SIG-M5 treated with dmso at 0.1 percent for 504 hours (cell line): ENCODE measurements around the gene SHC3.

ENCODE experiments used
- DNase-seq: peaks from one replicate; lab custom pipeline; 2025; ENCODE audit not compliant: unreplicated experiment; lab: John Stamatoyannopoulos, UW

Gene SHC3

DNA sequence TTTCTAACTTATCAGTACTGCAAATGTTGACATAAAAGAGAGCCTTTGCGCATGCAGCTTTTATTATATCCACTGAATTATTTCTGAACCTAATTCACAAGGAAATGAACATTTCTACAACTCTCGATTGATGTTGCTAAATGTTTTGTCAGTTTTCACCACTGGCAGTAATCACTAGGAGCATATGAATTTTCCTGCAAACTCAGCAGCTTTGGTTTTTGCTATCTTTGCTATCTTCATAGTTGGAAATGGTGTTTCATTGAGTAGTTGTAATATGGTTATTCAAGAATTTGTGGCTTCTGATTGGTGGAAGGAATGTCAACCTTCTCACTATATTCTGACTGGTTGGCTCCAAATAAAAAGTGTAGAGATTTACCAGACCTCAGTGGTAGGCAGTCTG is 8.9 kb upstream of the SHC3 start:
- no peak for DNase-seq

- no peak for DNase-seq
Observed at GRCh38 chr9:89186960-89187359, 8.3 kb upstream of the SHC3 start.

DNA sequence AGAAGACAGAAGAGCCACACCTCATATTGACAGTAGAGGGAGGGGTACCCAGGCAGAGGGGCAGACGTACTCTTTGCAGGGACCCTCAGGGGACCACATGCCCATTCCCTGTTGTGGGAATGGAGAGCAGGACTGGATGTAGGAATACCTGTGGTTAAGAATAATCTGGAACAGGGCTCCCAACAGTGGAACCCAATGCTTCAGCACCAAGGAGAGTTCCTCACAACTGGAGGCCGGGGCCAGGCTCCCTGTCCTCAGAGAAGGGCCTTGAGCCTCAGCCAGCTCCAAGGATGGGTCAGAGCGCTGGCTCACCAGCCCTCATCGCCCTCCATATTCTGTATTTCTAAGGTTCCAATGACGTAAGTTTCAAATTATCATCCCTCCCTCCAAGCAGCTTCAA is 7.4 kb upstream of the SHC3 start:
- DNase-seq = no peak

- DNase-seq = no peak
Observed at GRCh38 chr9:89183146-89183545, 4.5 kb upstream of the SHC3 start.

- no peak for DNase-seq
Observed at GRCh38 chr9:89182369-89182768, 3.8 kb upstream of the SHC3 start.

DNA sequence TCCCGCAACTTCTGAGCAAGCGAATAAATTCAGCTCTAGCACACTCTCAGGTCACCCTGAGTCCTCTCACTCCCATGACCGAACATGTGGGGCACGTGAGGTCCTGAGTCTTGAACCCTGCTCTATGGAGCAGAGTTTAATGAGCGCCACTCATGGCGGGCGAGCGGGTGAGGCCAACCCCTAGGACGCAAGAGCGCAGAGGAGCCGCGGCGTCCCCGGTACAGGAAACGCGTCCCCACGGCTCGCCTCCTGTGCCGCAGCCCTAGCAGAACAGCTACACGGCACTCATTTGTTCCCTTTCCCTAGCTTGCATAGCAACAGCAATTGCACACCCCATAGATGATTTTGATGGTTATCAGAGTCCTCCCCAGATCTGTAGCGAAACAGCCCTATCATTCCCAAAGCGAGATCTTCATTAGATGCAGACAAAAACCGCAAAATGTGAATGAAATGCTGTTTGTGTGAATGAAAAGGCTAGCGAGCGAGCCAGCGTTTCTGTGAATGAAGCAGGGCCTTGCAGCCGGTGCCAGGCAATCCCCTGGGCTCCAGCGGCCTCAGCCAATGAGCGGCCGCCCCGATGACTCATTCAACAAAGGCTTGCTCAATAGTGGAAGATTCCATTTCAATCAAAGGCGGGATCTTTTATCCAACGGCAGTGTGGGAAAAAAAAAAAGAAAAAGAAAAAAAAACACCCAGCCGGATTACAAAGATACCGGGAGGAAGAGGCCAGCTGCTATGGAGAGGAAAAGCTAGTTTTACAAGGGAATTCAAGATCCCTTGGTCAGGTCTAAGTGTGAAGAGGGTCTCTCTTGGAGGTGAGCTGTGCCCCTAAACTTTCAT is 1.5 kb upstream of the SHC3 start:
- peak; percentile 78 for DNase-seq

- no peak for DNase-seq
Observed at GRCh38 chr9:89179540-89179894, 899 bp upstream of the SHC3 start.

- DNase-seq = no peak
Observed at GRCh38 chr9:89178830-89179539, 367 bp upstream of the SHC3 start.

DNA sequence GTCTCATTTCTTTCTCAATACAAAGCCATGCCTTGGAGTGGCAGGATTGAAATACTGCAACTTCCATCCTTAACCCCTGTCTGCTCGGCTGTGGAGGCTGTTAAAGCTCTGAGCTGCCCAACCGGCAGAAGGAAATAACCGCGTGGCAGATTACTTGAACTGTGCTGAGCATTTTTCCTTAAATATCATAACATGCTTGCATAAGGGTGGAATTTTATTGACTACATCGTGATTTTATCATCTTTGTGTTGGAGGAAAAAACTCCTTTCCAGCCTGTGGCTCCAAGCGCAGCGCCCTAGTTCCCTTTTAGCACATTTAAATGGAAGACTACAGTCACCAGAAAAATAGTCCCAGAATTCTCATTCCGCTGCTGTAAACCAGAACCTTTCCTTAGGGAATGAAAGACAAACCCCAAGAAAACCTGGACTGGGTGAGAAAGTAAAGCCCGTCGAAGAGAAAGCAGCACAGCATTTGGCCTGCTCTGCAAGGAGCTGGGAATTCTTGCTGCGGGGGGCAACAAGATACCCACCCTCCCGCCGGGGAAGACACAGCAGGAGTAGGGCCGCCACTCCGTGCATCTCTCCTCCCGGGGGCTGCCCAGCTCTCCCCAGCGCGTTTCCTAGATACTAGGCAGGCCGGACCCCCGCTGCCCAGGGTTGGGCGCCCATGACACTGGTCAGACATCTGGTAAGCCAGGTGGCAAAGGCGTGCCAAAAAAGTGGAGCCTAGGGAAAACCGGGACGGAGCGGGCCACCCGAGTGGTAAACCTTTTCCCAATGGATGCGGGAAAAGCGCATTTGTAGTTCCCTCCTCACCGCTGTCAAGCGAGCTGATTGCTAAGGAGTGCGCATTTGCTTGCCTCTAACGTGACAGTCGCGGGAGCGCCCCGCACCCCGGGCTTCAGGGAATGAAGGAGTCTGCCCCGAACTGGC is 1.3 kb downstream of the SHC3 start:
- no peak for DNase-seq

GRCh38 chr9:89175828-89176261 is 2.8 kb downstream of the SHC3 start:
- no peak for DNase-seq

DNA sequence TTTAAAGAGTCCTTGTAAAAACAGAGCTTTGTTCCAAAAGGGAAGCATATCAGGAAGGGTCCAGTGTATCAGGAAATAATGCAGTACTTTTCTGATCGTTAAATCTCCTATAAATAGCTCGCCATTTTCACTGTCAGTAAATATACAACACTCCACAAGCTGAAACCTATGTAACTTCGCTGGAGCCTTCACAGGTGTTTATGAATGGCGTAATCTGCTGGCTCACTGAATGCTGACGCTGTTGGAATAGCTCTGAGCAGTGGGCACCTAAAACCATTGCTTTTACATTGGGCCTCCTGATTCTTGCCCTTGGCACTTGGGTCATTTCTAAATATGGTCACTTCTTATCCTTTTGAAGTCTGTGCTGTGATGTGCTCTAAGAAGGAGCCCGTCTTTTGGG is 4.3 kb downstream of the SHC3 start:
- DNase-seq = no peak

DNA sequence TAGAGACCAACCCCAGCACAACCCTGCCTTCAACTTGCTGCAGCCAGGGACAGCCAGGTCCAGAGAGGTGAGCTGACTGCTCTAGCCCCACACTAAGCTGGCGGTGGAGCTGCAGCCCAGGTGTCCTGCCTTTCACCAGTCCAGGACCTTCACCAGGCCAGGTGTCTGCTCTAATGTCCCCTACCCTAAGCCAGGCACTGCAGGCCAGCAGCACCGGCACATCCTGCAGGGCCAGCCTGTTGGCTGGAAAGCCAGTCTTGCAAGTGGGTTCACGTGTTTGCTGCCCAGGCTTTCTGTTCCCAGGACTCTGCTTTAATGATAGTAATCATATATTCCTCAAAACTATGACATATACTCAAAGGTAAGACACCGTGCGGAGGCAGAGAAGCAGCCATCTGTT is 5.5 kb downstream of the SHC3 start:
- DNase-seq = no peak

DNA sequence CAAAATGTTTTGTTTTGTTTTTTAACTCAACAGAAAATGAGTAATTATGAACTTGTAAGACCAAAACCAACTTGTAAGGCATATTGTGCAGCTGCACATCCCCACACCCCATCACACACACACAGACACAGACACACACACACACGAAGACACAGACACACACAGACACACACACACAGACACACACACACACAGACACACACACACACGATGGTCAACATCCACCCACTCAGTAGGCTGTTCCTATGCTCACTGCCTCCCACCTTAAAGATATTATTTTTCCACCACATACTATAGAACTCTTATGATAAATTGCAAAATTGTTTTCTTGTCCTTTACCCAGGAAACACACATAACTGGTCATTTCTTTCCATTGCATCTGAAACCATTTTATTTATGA is 6.2 kb downstream of the SHC3 start:
- DNase-seq = no peak

- no peak for DNase-seq
Observed at GRCh38 chr9:89171693-89172092, 6.9 kb downstream of the SHC3 start.

DNA sequence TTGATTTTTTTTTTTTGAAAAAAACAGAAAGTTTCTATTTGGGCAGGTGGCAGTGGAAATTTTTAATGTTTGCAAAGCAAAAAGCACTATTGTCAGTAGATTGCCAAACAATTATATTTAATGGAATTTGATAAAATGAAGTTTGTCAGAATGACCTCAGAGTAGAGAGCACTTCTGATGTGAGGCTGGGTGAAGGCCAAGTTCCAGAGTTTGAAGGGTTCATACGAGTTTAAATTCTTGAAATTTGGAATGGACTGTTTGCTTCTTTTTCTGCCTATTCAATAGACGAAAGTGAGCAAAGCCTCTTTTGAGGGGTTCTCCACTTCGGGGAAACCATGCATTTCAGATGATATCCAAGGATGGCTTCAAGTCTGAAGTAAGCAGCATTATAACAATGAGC is 7.4 kb downstream of the SHC3 start:
- no peak for DNase-seq

DNA sequence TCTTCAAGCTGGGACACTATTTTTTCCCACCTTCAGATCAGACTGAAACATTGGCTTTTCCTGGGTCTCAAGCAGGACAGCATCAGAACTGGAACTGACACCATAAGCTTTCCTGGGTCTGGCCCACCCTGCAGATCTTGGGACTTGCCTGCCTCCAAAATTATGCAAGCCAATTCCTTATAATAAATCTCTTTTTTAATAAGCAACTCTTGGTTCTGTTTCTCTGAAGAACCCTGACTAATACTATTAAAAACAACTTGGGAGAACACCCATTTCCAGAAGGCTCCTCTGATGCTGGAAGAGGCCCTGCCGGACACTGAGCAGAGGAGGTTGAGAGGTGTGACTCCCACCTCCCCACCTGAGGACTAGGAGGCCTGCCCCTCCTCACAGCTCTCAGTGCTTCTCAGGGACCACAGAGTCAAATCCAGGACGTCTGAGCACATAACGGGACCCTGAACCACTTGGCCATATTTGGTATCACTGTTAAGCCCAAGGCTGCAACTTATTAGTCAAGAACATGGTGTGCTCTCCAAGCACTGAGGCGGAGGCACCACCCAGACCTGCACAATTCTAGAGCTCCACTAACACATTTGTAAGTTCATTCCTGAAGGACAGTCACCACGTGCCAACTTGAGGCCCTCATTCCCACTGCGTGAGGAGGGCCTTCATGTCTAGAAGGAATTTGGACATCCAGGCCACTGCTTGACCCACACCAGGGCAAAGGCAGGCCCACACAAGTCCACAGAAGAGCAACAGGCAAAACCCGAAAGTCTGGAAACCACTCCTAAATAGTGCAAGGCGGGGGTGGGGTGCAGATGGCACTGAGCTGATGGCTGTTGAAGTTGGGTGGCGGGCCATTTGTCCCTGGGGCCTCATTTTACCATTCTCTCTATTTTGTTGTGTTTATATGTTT is 9.5 kb downstream of the SHC3 start:
- DNase-seq = no peak

DNA sequence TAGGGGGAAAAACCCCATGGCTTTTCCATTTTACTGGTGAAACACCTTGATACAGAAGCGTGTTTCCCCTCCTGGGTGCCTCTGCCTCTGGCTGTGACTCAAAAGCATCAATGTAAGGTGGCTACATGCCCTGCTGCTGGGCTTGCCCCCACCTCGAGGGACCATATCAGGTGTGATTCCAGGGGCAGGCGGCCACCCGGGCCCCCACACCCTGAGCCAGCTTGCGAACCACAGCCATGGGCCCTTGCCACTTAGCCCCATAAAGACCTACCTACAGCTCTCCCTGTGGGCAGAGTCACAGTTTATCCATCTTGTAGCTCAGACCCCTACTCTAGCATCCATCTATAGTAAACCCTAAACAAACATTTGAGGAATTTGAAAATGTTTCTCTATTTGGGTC is 10.8 kb downstream of the SHC3 start:
- DNase-seq = no peak

GRCh38 chr9:89166852-89167251 is 11.8 kb downstream of the SHC3 start:
- DNase-seq = no peak

- DNase-seq = no peak
Observed at GRCh38 chr9:89165880-89166279, 12.7 kb downstream of the SHC3 start.

DNA sequence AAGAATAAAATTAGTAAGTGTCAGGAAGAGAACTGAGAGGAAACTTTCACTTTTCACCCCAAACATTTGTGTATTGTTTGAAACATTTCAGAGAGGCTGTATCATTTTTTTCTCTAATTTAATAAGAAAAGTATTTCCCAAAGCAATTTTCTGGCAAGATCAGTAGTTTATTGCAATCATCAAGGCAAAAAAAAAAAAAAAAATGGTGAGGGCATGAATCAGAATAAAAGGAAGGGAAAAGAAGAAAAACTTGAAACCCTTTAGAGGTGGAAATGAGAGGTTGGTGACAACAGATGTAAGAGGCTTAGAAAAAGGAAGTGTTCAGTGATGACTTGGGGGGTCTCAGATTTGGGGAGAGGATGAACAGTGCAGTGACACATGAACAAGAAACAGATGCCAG is 13.3 kb downstream of the SHC3 start:
- DNase-seq = no peak

DNA sequence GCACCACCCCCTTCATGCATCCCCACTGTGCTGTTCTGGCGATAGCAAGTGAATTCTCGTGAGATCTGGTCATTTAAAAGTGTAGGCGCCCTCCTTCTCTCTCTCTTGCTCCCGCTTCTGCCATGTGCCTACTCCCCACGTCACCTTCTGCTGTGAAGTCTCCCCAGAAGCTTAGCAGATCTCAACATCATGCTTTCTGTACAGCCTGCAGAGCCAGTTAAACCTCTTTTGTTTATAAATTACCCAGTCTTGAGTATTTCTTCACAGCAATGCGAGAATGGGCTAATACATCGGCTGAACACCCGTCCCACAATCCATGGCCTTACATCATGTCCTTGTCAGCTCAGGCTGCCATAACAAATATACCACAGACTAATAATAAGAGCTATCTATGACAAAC is 17.4 kb downstream of the SHC3 start:
- no peak for DNase-seq
